Measurements from ENCODE around the gene ZFAND3. TPM values are rescaled to one million over a fixed set of nuclear protein-coding genes. Genes with fewer than 3 reads are reported as not detected.
"Not testable (repeated sequence)": the region's sequence is repeated elsewhere in the genome, so short reads cannot be mapped to it uniquely, and the experiment has no call there.

Gene ZFAND3
- polyA plus RNA-seq, 1 donor from 2014 or later = 19.7 TPM

GRCh38 chr6:37960139-37960935 is 140.8 kb downstream of the ZFAND3 start:
- Histone ChIP-seq H3K27me3 (ENCODE audit: insufficient read depth, low read depth, low read length) (no peaks in the 10 kb centered on the region), H3F3A (ENCODE audit: insufficient read depth, low read length, poor library complexity, severe bottlenecking) (no peaks in the 10 kb centered on the region), H3K36me3 (ENCODE audit: insufficient read depth, low read length) (no peaks in the 10 kb centered on the region), H3K27ac (ENCODE audit: low read length) (no peak overlapping the region), H3K9me2 (ENCODE audit: insufficient read depth, low read length) (no peaks in the 10 kb centered on the region), H4K20me1 (ENCODE audit: insufficient read depth) (no peaks in the 10 kb centered on the region), H3K79me2 (replicated peaks; ENCODE audit: insufficient read depth, low read length) (peaks cover 19% of the 10 kb centered on the region), H3K9me3 (ENCODE audit: low read length) (no peaks in the 10 kb centered on the region), H3K4me3 (ENCODE audit: low read length) (no peak overlapping the region), H2AFZ (ENCODE audit: low read depth, low read length) (no peak overlapping the region), H3K9ac (ENCODE audit: low read length) (no peak overlapping the region), H3K4me2 (ENCODE audit: low read length) (no peak overlapping the region)
- TF ChIP-seq EZH2 (IDR thresholded peaks at IDR 0.05; ENCODE audit: borderline replicate concordance, insufficient read depth, low read length, poor library complexity, severe bottlenecking) = no peak

DNA sequence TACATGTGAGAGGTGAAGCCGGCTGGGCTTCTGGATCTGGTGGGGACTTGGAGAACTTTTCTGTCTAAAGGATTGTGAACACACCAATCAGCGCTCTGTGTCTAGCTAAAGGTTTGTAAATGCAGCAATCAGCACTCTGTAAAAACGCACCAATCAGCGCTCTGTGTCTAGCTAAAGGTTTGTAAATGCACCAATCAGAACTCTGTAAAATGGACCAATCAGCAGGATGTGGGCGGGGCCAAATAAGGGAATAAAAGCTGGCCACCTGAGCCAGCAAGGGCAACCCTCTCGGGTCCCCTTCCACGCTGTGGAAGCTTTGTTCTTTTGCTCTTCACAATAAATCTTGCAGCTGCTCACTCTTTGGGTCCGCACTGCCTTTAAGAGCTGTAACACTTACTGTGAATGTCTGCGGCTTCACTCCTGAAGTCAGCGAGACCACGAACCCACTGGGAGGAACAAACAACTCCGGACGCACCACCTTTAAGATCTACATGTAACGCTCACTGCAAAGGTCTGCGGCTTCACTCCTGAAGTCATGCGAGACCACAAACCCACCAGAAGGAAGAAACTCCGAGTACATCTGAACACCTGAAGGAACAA is 143.1 kb downstream of the ZFAND3 start:
- H3K9me3 ChIP-seq (ENCODE audit: low read length); H3K9me2 ChIP-seq (ENCODE audit: insufficient read depth, low read length); H4K20me1 ChIP-seq (ENCODE audit: insufficient read depth); H3K4me3 ChIP-seq (ENCODE audit: low read length); H3K27me3 ChIP-seq (ENCODE audit: insufficient read depth, low read depth, low read length); H3K79me2 ChIP-seq (replicated peaks; ENCODE audit: insufficient read depth, low read length); H3F3A ChIP-seq (ENCODE audit: insufficient read depth, low read length, poor library complexity, severe bottlenecking); H3K4me2 ChIP-seq (ENCODE audit: low read length); H3K27ac ChIP-seq (ENCODE audit: low read length); H2AFZ ChIP-seq (ENCODE audit: low read depth, low read length); H3K36me3 ChIP-seq (ENCODE audit: insufficient read depth, low read length); H3K9ac ChIP-seq (ENCODE audit: low read length): not testable (repeated sequence)

DNA sequence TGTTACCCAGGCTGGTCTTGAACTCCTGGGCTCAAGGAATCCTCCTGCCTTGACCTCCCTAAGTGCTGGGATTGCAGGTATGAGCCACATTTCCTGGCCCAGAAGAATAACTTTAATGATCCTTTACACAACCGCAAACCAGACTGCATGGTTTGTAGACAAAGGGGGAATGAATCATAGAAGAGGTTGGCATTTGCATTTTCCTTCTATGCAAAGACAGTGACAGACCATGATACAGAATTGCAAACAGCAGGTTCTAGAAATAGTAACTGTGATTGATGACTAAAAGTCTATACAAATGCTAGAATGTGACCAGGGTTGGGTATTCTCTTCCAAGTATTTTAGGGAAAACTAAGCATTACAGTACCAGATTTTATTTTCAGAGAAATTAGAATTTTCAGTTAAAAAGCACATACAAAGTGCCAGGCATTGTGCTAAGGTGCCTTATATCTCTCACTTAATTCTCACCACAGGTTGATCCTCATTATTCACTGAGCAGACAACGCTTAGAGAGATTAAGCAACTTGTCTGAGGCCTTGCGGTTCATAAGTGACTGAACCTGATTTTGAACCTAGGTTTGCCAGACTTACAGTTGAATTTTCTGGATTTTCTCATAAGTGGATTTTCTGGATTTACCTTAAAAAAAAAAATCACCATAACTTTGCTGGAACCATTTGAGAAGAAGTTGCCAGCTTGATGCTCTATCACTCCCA is 146.6 kb downstream of the ZFAND3 start:
- Histone ChIP-seq H3K36me3 (ENCODE audit: insufficient read depth, low read length) (no peaks in the 10 kb centered on the region), H3K4me3 (ENCODE audit: low read length) (no peak overlapping the region), H4K20me1 (ENCODE audit: insufficient read depth) (no peaks in the 10 kb centered on the region), H3K27ac (ENCODE audit: low read length) (no peak overlapping the region), H3K79me2 (replicated peaks; ENCODE audit: insufficient read depth, low read length) (peaks cover 18% of the 10 kb centered on the region), H3K4me2 (ENCODE audit: low read length) (no peak overlapping the region), H3K9me3 (ENCODE audit: low read length) (no peaks in the 10 kb centered on the region), H3K9me2 (ENCODE audit: insufficient read depth, low read length) (no peaks in the 10 kb centered on the region), H3F3A (ENCODE audit: insufficient read depth, low read length, poor library complexity, severe bottlenecking) (no peaks in the 10 kb centered on the region), H2AFZ (ENCODE audit: low read depth, low read length) (no peak overlapping the region), H3K9ac (ENCODE audit: low read length) (no peak overlapping the region), H3K27me3 (ENCODE audit: insufficient read depth, low read depth, low read length) (no peaks in the 10 kb centered on the region)
- TF ChIP-seq CTCF (IDR thresholded peaks at IDR 0.05; ENCODE audit: poor library complexity, severe bottlenecking) (no peak), EZH2 (IDR thresholded peaks at IDR 0.05; ENCODE audit: borderline replicate concordance, insufficient read depth, low read length, poor library complexity, severe bottlenecking) (no peak), EP300 (conservative IDR thresholded peaks at IDR 0.05; ENCODE audit: poor library complexity, severe bottlenecking) (no peak), SMC3 (conservative IDR thresholded peaks at IDR 0.05; ENCODE audit: poor library complexity) (no peak), POLR2AphosphoS5 (IDR thresholded peaks at IDR 0.05) (no peak), TAF1 (IDR thresholded peaks at IDR 0.05; ENCODE audit: low read depth) (no peak), REST (IDR thresholded peaks at IDR 0.05; ENCODE audit: borderline replicate concordance) (no peak), MXI1 (conservative IDR thresholded peaks at IDR 0.05; ENCODE audit: poor library complexity, severe bottlenecking) (no peak), RAD21 (conservative IDR thresholded peaks at IDR 0.05) (no peak)

Data from neural cell (in vitro differentiated cells).